Caco-2 (cell line): ENCODE measurements around the gene PRKAG2. TPM values are rescaled to one million over a fixed set of nuclear protein-coding genes. Genes with fewer than 3 reads are reported as not detected.

Experiments
- BruUV-seq: library from RNA; stranded (reverse); fragments of 400-500 nt; replicated peaks from 2 replicates; lab custom pipeline; 2021; lab: Mats Ljungman, UMichigan
- CTCF ChIA-PET: fragments of 300-600 bp; sonication (Branson Sonifier 250); formaldehyde crosslinking; loops from one replicate; lab custom pipeline; 2022; ENCODE audit warnings: antibody characterized with exemption; lab: Charles Lee
- POLR2A ChIA-PET: fragments of 300-600 bp; sonication (Branson Sonifier 250); formaldehyde crosslinking; loops from one replicate; lab custom pipeline; 2022; ENCODE audit warnings: antibody characterized with exemption; lab: Charles Lee
- DNase-seq, 2 experiments: peaks; one replicate each; pipeline versions ENCODE4 v3.0.0 to v3.0.0-alpha.2; 2020 to 2022
- H3K27me3 ChIP-seq: replicated peaks from 2 replicates; pipeline ENCODE4 v1.6.0; 2011; ENCODE audit warnings: low read length; ENCODE audit not compliant: control insufficient read depth, insufficient read depth
- H3K36me3 ChIP-seq: 2 replicates; pipeline ENCODE4 v1.5.1; 2011; ENCODE audit warnings: low read length; ENCODE audit not compliant: control insufficient read depth, insufficient read depth
- H3K4me1 ChIP-seq: fragments of 250-450 bp; sonication (Bioruptor Pico); 2 replicates; pipeline ENCODE4 v1.5.1; 2020; ENCODE audit warnings: mild to moderate bottlenecking
- H3K4me3 ChIP-seq: 2 replicates; pipeline ENCODE4 v1.5.1; 2011; ENCODE audit warnings: low read depth, mild to moderate bottlenecking, control low read depth, low read length
- H3K9me3 ChIP-seq: fragments of 250-450 bp; sonication (Bioruptor Pico); 2 replicates; pipeline ENCODE4 v1.5.1; 2020; ENCODE audit warnings: mild to moderate bottlenecking, moderate library complexity
- H3K27ac Mint-ChIP-seq: one replicate; pipeline ENCODE4 v1.8.0; 2022; ENCODE audit warnings: mixed read lengths; ENCODE audit not compliant: unreplicated experiment
- H3K27me3 Mint-ChIP-seq: one replicate; pipeline ENCODE4 v1.8.0; 2022; ENCODE audit warnings: mixed read lengths; ENCODE audit not compliant: insufficient read depth, unreplicated experiment
- H3K36me3 Mint-ChIP-seq: one replicate; pipeline ENCODE4 v1.8.0; 2022; ENCODE audit warnings: mild to moderate bottlenecking, mixed read lengths; ENCODE audit not compliant: insufficient read depth, unreplicated experiment
- H3K4me1 Mint-ChIP-seq: one replicate; pipeline ENCODE4 v1.8.0; 2022; ENCODE audit warnings: low read depth, mixed read lengths; ENCODE audit not compliant: unreplicated experiment
- H3K4me3 Mint-ChIP-seq: one replicate; pipeline ENCODE4 v1.8.0; 2022; ENCODE audit warnings: mild to moderate bottlenecking, moderate library complexity, mixed read lengths; ENCODE audit not compliant: unreplicated experiment
- H3K9me3 Mint-ChIP-seq: one replicate; pipeline ENCODE4 v1.8.0; 2022; ENCODE audit warnings: mixed read lengths; ENCODE audit not compliant: unreplicated experiment
- intact Hi-C: fragments of 100-400 bp; cut with micrococcal nuclease; formaldehyde crosslinking; loops from one replicate; pipeline ENCODE4 v1.10.0; 2022; ENCODE audit not compliant: unreplicated experiment
- total RNA-seq: library from RNA; stranded (reverse); gene quantifications from 2 replicates; pipeline ENCODE4 v1.2.3, GENCODE V29; 2022
- TF ChIP-seq, protein P1 (sequence below), 2 experiments: fragments of 200-600 bp in 1 of 2; IDR thresholded peaks; 1 replicate in 1 of 2; 2 replicates in 1 of 2; pipeline versions ENCODE4 v1.5.1 to v1.8.0; 2011 to 2022; ENCODE audit warnings: antibody characterized with exemption in 1 of 2, control low read depth in 1 of 2, inconsistent platforms in 1 of 2, low read depth in 1 of 2, low read length in 1 of 2, mild to moderate bottlenecking in 1 of 2, moderate library complexity in 1 of 2; ENCODE audit not compliant: insufficient read depth in 1 of 2, severe bottlenecking in 1 of 2, unreplicated experiment in 1 of 2

PRKAG2 gene
- total RNA-seq, 1 experiment from 2014 or later, result 15.9 TPM

DNA sequence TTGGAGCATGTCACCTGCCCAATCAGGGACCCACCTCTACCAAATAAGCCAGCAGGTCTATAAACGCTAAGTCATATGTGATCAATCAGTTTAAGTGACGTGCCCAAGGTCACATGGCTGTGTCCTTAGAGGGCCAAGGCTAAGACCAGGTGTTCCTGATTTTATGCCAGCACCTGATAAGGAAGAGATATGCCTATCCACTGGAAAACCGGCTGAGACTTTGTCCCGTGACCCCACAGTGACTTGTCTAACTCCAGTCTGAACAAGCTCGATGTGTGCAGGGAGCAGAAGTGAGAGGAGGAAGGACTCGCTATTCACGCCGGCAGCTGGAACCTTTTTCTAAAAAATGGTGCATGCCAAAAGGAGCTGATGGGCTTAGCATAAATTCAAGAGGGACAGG, 57.0 kb downstream of the PRKAG2 start:
- no peaks in the 10 kb centered on the region for H3K9me3 ChIP-seq
- Mint-ChIP-seq H3K36me3 (no peaks in the 10 kb centered on the region), H3K4me3 (no peak overlapping the region), H3K9me3 (no peaks in the 10 kb centered on the region), H3K27me3 (no peaks in the 10 kb centered on the region), H3K4me1 (peaks cover 12% of the 10 kb centered on the region), H3K27ac (no peak overlapping the region)
- BruUV-seq, result no TSS peak
- no peaks in the 10 kb centered on the region for H3K36me3 ChIP-seq
- intact Hi-C loops, result loop anchor here (1.0 kb wide), 1 partner anchor 24 kb away; no protein-coding TSS in a partner anchor
- no peaks in the 10 kb centered on the region for H3K27me3 ChIP-seq
- no peak overlapping the region for H3K4me3 ChIP-seq
- CTCF ChIA-PET, result interaction anchor here (0.6 kb wide), 1 partner anchor 43 kb away, joined by 3 read pairs; no protein-coding TSS in a partner anchor
- H3K4me1 ChIP-seq, result peaks cover 22% of the 10 kb centered on the region
- peak; percentile 41 to 78 for DNase-seq
- TF ChIP-seq, protein P1, sequence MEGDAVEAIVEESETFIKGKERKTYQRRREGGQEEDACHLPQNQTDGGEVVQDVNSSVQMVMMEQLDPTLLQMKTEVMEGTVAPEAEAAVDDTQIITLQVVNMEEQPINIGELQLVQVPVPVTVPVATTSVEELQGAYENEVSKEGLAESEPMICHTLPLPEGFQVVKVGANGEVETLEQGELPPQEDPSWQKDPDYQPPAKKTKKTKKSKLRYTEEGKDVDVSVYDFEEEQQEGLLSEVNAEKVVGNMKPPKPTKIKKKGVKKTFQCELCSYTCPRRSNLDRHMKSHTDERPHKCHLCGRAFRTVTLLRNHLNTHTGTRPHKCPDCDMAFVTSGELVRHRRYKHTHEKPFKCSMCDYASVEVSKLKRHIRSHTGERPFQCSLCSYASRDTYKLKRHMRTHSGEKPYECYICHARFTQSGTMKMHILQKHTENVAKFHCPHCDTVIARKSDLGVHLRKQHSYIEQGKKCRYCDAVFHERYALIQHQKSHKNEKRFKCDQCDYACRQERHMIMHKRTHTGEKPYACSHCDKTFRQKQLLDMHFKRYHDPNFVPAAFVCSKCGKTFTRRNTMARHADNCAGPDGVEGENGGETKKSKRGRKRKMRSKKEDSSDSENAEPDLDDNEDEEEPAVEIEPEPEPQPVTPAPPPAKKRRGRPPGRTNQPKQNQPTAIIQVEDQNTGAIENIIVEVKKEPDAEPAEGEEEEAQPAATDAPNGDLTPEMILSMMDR (IDR thresholded peaks at IDR 0.05; ENCODE audit: insufficient read depth in 1 of 2, low read depth in 1 of 2, low read length in 1 of 2, severe bottlenecking in 1 of 2, unreplicated experiment in 1 of 2), result no peak
- POLR2A ChIA-PET, result interaction anchor here (0.6 kb wide), 1 partner anchor 300 kb away, joined by 3 read pairs; the partner anchor contains the start of gene RHEB

DNA sequence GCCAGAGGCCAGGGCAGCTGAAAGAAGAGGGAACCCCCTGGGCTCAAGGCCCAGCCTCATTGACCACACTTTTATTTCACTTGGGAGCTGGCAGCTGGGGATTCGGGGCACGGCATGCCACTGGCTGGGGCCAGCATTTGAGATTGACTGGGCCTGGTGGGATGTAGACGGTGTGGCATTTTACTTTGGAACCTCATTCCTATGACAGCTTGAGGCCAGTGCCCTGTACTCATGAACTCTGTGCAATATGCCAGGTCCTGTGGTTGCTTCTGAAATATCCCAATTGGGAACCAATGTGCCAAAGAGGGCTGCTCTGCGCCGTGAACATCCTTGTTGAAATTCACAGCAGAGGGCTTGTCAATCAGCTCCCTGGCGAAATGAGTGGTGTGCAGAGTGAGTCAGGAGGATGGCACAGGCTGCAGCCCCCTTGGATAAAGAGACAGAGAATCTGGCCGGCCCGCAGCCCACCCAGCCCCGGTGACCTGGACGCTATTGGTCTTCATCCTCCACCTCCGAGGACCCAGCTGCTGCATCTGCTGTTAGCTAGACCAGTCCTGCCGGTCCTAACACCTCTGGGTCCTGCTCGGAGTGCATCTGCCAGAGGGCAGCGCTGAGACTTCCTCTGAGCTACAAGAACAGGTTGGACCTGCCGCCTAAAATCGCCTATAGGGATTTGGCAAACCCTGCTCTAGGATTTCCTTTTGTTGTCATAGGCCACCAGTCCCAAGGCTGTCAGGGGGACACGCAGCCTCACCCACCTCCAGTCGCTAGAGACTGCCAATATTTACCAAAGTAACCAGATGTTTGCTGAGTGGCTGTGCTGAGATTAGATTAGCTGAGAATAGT, 58.0 kb downstream of the PRKAG2 start:
- ChIA-PET POLR2A (interaction anchor here (0.5 kb wide), 1 partner anchor 592 kb away, joined by 3 read pairs; the partner anchor contains the start of gene ABCF2), CTCF (interaction anchor here (0.5 kb wide), 1 partner anchor 179 kb away, joined by 5 read pairs; no protein-coding TSS in a partner anchor)
- H3K27me3 Mint-ChIP-seq, result no peaks in the 10 kb centered on the region
- no peaks in the 10 kb centered on the region for H3K36me3 ChIP-seq
- H3K9me3 ChIP-seq, result no peaks in the 10 kb centered on the region
- no peak overlapping the region for H3K4me3 ChIP-seq
- BruUV-seq, result no TSS peak
- H3K4me1 ChIP-seq, result peaks cover 24% of the 10 kb centered on the region
- peaks cover 12% of the 10 kb centered on the region for H3K4me1 Mint-ChIP-seq
- intact Hi-C loops, result loop anchor here (1.0 kb wide), 1 partner anchor 25 kb away; no protein-coding TSS in a partner anchor
- no peaks in the 10 kb centered on the region for H3K27me3 ChIP-seq
- DNase-seq, result peak; percentile 77 to 85
- H3K36me3 Mint-ChIP-seq, result no peaks in the 10 kb centered on the region
- no peak overlapping the region for H3K27ac Mint-ChIP-seq
- TF ChIP-seq, protein P1 (IDR thresholded peaks at IDR 0.05; ENCODE audit: insufficient read depth in 1 of 2, low read depth in 1 of 2, low read length in 1 of 2, severe bottlenecking in 1 of 2, unreplicated experiment in 1 of 2), result no peak
- no peaks in the 10 kb centered on the region for H3K9me3 Mint-ChIP-seq
- peak overlapping the region; percentile 22 for H3K4me3 Mint-ChIP-seq

DNA sequence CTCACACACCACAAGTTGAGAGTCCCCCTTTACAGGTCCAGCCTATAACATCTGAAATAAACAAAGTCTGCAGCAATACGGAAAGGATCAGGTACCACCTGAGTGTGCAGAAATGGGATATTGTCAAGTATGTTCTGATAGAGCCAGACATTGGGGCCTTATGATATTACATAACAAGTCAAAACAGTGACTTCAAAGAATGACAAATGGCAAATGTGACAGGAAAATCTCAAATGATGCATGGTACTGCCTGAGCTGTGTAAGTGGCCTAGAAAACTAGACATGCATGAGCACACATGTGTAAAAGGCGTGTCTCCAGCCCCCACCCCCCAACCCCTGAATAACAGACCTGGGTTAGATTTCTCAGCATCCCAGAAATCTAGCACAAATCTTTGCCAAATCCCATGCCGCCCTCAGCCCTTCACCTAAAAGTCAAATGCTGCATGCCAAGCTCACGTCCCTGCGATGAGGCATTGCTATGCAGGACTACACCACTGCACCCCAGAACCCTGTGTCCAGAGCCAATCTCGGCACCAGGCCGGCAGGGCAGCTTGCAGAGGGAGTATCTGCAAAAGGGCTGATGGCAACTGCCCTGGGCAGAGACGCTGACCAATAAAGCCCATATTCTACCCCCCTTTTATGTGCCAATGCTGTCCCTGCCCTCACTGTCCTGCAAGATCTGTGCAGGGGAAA, 58.8 kb downstream of the PRKAG2 start:
- POLR2A ChIA-PET, result no interaction called here
- Mint-ChIP-seq H3K36me3 (no peaks in the 10 kb centered on the region), H3K27me3 (no peaks in the 10 kb centered on the region), H3K27ac (no peak overlapping the region), H3K4me3 (no peak overlapping the region), H3K9me3 (no peaks in the 10 kb centered on the region), H3K4me1 (peaks cover 12% of the 10 kb centered on the region)
- TF ChIP-seq, protein P1 (IDR thresholded peaks at IDR 0.05; ENCODE audit: insufficient read depth in 1 of 2, low read depth in 1 of 2, low read length in 1 of 2, severe bottlenecking in 1 of 2, unreplicated experiment in 1 of 2), result no peak
- intact Hi-C loops, result no loop called here
- H3K36me3 ChIP-seq, result no peaks in the 10 kb centered on the region
- DNase-seq, result no peak
- no TSS peak for BruUV-seq
- H3K9me3 ChIP-seq, result no peaks in the 10 kb centered on the region
- no peak overlapping the region for H3K4me3 ChIP-seq
- peaks cover 28% of the 10 kb centered on the region for H3K4me1 ChIP-seq
- CTCF ChIA-PET, result interaction anchor here (0.5 kb wide), 1 partner anchor 180 kb away, joined by 5 read pairs; no protein-coding TSS in a partner anchor
- H3K27me3 ChIP-seq, result no peaks in the 10 kb centered on the region
